ENCODE results near the gene GAB2.

GRCh38 chr11:78438298-78438975, 20.8 kb upstream of the GAB2 start:
- TF ChIP-seq POLR2A (IDR thresholded peaks at IDR 0.05) (no peak), CTCF (IDR thresholded peaks at IDR 0.05) (no peak), POLR2AphosphoS5 (IDR thresholded peaks at IDR 0.05) (no peak), EP300 (IDR thresholded peaks at IDR 0.05) (no peak)
